ENCODE measurements around the gene DPF3. TPM values are rescaled to one million over a fixed set of nuclear protein-coding genes. Genes with fewer than 3 reads are reported as not detected.

Gene DPF3
- total RNA-seq, 1 experiment from 2014 or later: not detected

DNA sequence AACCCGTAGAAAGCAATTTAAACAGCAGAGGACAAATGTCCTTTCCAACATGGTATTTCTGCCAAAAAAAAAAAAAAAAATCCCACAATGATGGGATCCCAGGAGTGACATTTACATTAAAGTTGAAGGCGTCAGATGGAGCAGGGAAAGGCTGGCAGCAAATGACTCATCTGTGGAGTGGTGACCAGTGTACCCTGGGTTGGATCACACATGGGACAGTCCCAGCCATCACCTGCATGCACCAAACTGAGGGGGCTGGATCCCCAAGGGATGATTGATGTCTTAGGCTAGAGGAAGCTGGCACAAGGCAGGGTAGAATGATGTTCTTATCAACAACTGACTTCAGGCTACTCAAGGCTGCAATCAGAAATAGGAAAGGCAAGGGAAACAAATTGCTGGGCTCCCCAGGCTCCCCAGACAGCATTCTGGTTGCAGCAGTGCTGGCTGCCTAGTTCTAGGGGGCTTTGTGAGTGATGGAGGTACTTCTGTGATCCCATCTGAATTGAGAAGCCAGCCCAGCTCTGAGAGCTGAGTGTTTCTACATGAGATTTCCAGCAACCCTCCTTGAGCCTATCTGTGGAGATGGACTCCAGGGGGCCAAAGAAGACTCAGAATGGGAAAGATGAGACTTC lies 117.9 kb downstream of the DPF3 start:
- Histone ChIP-seq H3K4me1 (ENCODE audit: control insufficient read depth, insufficient read depth, low read length) (no peaks in the 10 kb centered on the region), H3K9me3 (ENCODE audit: control insufficient read depth, insufficient read depth, low read depth, low read length) (no peaks in the 10 kb centered on the region), H3K4me3 (ENCODE audit: low read depth in 2 of 2, low read length in 2 of 2) (no peak overlapping the region), H3K36me3 (ENCODE audit: control insufficient read depth, insufficient read depth, low read length) (no peaks in the 10 kb centered on the region), H3K27me3 (ENCODE audit: control insufficient read depth, insufficient read depth, low read length) (no peaks in the 10 kb centered on the region), H3K27ac (ENCODE audit: low read length) (no peak overlapping the region)
- no peak for DNase-seq (ENCODE audit: low read depth, low spot score)
- TF ChIP-seq POLR2AphosphoS5 (IDR thresholded peaks at IDR 0.05; ENCODE audit: low read depth, low read length): no peak
- TF ChIP-seq, protein P1, sequence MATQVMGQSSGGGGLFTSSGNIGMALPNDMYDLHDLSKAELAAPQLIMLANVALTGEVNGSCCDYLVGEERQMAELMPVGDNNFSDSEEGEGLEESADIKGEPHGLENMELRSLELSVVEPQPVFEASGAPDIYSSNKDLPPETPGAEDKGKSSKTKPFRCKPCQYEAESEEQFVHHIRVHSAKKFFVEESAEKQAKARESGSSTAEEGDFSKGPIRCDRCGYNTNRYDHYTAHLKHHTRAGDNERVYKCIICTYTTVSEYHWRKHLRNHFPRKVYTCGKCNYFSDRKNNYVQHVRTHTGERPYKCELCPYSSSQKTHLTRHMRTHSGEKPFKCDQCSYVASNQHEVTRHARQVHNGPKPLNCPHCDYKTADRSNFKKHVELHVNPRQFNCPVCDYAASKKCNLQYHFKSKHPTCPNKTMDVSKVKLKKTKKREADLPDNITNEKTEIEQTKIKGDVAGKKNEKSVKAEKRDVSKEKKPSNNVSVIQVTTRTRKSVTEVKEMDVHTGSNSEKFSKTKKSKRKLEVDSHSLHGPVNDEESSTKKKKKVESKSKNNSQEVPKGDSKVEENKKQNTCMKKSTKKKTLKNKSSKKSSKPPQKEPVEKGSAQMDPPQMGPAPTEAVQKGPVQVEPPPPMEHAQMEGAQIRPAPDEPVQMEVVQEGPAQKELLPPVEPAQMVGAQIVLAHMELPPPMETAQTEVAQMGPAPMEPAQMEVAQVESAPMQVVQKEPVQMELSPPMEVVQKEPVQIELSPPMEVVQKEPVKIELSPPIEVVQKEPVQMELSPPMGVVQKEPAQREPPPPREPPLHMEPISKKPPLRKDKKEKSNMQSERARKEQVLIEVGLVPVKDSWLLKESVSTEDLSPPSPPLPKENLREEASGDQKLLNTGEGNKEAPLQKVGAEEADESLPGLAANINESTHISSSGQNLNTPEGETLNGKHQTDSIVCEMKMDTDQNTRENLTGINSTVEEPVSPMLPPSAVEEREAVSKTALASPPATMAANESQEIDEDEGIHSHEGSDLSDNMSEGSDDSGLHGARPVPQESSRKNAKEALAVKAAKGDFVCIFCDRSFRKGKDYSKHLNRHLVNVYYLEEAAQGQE (IDR thresholded peaks at IDR 0.05; ENCODE audit: insufficient read depth in 1 of 2, low read depth in 2 of 2, low read length in 1 of 2): no peak
- TF ChIP-seq SIN3A (IDR thresholded peaks at IDR 0.05; ENCODE audit: borderline replicate concordance, insufficient read depth, low read depth, low read length): no peak
- no peak for TF ChIP-seq CTCF (IDR thresholded peaks at IDR 0.05)
- no peak for TF ChIP-seq TCF7L2 (IDR thresholded peaks at IDR 0.05; ENCODE audit: low read depth, low read length)
- ChIA-PET CTCF (no interaction called here), POLR2A (no interaction called here)
- intact Hi-C loops (cut with micrococcal nuclease; ENCODE audit: unreplicated experiment): no loop called here
- in situ Hi-C loops (cut with HindIII; ENCODE audit: low pct_unique_long_range_greater_than_20kb, low sequenced_read_pairs): no loop called here
- no TSS peak for BruUV-seq (replicated peaks)
- no peak for ATAC-seq

DNA sequence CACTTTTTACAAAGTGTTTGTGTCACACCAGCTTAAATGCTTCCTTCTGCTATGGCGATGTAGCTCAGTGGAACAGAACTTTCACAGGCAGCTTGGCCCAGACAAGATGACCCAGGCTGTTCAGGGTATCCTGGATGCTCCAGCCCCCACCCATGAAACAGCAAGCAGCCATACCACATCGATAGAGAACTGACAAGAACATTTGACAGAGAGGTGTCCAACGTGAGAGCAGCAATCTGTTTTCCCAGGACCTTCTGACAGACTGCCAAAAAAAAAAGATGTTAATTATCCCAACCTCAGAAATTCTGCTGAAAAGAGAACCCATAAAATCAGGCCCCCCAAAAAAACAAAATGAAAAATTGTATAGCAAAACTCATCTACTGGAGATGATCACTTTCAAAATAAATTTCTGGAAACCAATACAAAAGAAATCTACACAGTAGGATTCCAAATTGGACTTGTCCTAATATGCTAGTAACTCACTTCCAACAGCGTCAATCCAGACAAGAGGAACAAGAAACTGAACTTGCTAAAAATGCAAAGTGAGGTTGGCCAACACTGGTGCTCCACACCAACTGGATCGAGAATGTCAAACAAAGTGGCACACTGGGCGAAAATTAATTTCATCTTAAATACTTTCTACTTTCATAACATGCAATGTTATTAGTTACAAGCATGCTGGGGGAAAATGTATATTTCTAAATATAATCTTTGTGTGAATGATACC lies 118.8 kb downstream of the DPF3 start:
- POLR2A ChIA-PET: no interaction called here
- DNase-seq (ENCODE audit: low read depth, low spot score) (no peak), ATAC-seq (no peak)
- Histone ChIP-seq H3K27ac (ENCODE audit: low read length) (no peak overlapping the region), H3K9me3 (ENCODE audit: control insufficient read depth, insufficient read depth, low read depth, low read length) (no peaks in the 10 kb centered on the region), H3K4me1 (ENCODE audit: control insufficient read depth, insufficient read depth, low read length) (no peaks in the 10 kb centered on the region), H3K36me3 (ENCODE audit: control insufficient read depth, insufficient read depth, low read length) (no peaks in the 10 kb centered on the region), H3K4me3 (ENCODE audit: low read depth in 2 of 2, low read length in 2 of 2) (no peak overlapping the region), H3K27me3 (ENCODE audit: control insufficient read depth, insufficient read depth, low read length) (no peaks in the 10 kb centered on the region)
- no TSS peak for BruUV-seq (replicated peaks)
- CTCF ChIA-PET: no interaction called here
- in situ Hi-C loops (cut with HindIII; ENCODE audit: low pct_unique_long_range_greater_than_20kb, low sequenced_read_pairs): no loop called here
- intact Hi-C loops (cut with micrococcal nuclease; ENCODE audit: unreplicated experiment): no loop called here
- TF ChIP-seq, protein P1 (IDR thresholded peaks at IDR 0.05; ENCODE audit: insufficient read depth in 1 of 2, low read depth in 2 of 2, low read length in 1 of 2): no peak
- TF ChIP-seq TCF7L2 (IDR thresholded peaks at IDR 0.05; ENCODE audit: low read depth, low read length) (no peak), CTCF (IDR thresholded peaks at IDR 0.05) (no peak), SIN3A (IDR thresholded peaks at IDR 0.05; ENCODE audit: borderline replicate concordance, insufficient read depth, low read depth, low read length) (no peak), POLR2AphosphoS5 (IDR thresholded peaks at IDR 0.05; ENCODE audit: low read depth, low read length) (no peak)
